HuH-7 (cell line): Measurements from ENCODE around the gene SHISA9.
"Not testable (repeated sequence)": the region's sequence is repeated elsewhere in the genome, so short reads cannot be mapped to it uniquely, and the experiment has no call there.

Experiments used
- DNase-seq: peaks from one replicate; pipeline ENCODE4 v3.0.0; 2011; ENCODE audit warnings: low spot score

The SHISA9 gene

GRCh38 chr16:12900156-12900555 is 1.2 kb upstream of the SHISA9 start:
- DNase-seq, result no peak

GRCh38 chr16:12900599-12901203 is 697 bp upstream of the SHISA9 start:
- DNase-seq, result no peak

GRCh38 chr16:12901204-12901596 is 198 bp upstream of the SHISA9 start:
- DNase-seq, result no peak

DNA sequence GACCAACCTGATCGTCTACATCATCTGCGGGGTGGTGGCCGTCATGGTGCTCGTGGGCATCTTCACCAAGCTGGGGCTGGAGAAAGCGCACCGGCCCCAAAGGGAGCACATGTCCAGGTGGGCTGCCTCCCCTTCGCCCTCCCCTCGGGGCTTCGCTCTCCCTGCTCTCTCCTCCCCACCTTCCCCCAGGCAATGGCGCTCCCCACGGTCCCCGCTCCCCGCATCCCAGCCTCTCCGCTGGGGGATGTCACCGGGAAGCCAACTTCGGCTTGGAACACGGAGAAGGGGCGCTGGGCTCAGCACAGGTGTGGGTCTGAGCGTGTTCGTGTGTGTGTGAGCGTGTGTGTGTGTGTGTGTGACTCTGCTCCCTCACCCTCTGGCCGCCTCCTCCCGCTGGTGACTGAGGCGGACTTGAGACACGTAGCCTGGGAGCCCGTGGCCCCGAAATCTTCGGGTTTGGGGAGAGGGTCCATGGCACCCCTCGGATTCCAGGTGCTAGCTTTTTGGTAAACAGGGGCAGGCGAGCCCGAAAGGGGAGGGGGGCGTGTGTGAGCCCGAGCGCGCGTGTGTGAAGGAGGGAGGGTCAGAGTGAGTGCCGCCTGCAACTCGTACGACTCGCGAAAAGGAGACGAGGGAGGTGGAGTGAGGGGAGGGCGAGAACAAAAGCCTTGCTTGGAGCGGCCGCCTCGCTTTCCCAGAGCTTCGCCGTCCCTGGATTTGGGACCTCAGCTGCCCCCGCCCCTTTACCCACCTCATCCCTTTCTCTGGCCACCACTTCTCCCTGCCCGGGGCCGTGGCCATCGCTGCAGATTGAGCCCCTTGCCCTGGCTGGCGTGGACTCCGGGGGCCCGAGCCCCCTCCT is 1.3 kb downstream of the SHISA9 start:
- no peak for DNase-seq

DNA sequence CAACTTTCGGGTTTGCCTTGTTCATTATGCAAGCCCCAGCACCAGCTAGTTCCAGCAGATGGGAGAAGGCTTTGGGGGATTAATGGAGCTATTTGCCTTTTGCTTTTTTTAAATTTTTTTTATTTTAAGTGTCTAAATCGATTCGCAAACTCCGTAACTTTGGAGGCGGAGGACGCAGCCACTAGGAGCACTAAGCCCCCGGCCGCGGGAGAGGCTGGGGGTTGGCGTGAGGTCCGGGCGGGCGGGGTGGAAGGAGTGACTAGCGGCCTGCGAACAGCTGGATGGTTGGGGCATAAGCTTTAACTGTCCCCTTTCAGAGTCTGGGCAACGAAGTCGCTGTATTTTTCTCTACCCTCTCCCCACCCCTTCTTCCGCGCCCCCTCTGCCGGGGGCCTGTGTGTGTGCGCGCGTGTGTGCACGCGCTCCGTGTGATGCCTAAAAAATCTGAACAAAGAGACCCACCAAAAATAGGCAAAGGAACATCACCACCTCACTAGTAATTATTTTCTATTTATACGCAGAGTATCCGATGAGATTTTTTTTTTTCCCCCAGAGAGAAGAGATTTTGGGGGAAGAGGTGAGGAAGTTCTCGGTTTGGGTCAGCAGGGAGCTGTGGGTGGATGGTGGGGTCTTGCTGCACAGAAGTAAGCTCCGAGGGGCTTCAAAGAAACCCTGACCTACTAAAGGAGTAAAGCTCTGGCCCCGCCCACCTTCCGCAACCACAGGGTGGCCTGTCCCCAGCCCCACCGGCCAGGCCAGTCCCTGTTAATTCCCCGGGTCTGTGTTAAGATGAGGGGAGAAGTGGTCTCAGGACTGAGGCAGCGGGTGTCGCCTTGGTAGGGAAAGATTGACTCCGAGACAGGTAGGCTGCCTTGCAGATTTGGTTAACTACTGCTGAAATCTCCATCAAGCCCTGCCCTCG is 2.3 kb downstream of the SHISA9 start:
- no peak for DNase-seq

DNA sequence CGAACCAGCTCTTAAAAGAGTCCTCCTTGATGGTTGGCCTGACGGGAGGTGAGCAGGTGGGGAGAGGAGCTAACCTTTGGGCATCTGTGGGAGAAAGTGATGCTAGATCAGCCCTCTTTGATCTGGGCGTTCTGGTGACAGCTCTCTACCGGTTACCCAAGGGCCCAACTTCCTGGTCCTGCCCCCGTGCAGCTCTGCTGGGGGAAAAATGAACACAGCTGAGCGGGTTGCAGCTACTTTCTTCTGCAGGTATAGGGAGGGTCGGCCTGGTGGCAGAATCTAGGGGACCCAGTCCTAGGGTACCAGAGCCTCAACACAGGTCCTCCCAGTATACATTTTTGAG is 2.9 kb downstream of the SHISA9 start:
- DNase-seq, result no peak

DNA sequence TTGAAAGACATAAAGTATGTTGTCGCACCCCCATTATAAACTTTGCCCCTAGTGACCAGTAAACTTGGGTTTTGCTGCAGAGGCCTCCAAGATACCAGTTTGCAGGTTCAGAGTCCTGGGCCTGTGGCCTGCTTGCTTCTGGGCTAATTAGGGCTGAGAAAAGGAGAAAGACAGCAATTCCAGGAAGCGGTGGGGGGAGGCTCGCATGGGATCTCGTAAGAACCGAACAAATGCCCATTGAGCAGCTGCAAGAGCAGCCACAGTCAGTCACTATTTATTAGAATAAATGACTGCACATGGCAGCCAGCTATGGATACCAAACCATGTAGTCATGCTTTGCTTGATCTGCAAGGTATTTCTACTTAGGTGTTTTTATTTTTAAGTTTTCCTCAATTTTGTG is 4.9 kb downstream of the SHISA9 start:
- DNase-seq, result no peak

GRCh38 chr16:12906765-12907516 is 5.5 kb downstream of the SHISA9 start:
- DNase-seq, result no peak

DNA sequence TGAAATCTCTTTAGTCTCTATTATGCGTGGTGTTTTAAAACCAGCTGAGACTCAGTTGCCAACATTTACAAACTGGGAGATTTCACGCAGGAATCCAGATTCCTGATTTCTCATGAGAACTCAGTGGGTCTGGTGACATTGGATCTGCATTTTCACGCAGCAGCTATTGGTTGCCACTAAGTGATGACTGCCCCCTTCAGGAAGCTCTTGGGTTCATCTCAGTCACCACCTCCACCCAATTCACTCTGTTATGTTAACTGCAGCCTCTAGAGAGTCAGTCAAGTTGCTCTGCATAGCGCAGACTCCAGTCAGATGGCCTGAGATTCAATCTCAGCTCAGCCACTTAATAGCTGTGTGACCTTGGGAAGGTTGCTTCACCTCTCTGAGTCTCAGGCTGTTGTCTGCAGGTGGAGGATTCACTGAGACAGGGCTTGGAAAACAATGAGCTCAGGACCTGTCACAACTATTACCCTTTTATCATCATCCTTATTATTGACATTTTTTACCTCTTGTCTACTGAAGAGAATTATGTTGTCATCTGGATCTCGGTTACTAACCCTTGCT is 6.4 kb downstream of the SHISA9 start:
- DNase-seq, result no peak

GRCh38 chr16:12917246-12917645 is 15.8 kb downstream of the SHISA9 start:
- no peak for DNase-seq

GRCh38 chr16:12917653-12918052 is 16.3 kb downstream of the SHISA9 start:
- DNase-seq, result no peak

GRCh38 chr16:12920739-12921138 is 19.3 kb downstream of the SHISA9 start:
- no peak for DNase-seq

GRCh38 chr16:12923640-12924039 is 22.2 kb downstream of the SHISA9 start:
- not testable (repeated sequence) for DNase-seq

GRCh38 chr16:12925026-12925800 is 23.8 kb downstream of the SHISA9 start:
- DNase-seq, result no peak

GRCh38 chr16:12927591-12927990 is 26.2 kb downstream of the SHISA9 start:
- no peak for DNase-seq

GRCh38 chr16:12930881-12931280 is 29.5 kb downstream of the SHISA9 start:
- no peak for DNase-seq

DNA sequence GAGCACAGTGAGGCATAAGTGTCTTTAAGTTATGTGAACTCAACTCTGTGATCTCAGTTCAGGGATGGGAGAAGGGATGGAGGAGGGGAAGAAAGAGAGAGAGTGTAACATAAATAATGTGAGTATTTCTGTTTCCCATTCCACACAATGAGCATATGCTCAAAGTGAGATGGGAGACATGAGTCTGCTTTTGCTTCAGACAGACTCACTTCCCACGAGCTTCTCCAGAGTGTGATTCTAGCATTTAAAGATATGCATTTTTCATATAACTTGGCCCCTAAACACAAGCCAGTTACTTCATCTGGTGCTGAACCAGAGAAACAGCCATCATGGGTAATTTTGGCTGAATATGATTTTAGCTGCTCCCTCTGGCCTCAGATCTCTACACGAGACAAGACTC is 35.0 kb downstream of the SHISA9 start:
- DNase-seq, result no peak

- DNase-seq, result no peak
These were observed 40.5 kb downstream of the SHISA9 start for GRCh38 chr16:12941896-12942295.

- DNase-seq, result no peak
These were observed 41.5 kb downstream of the SHISA9 start for GRCh38 chr16:12942861-12943260.

DNA sequence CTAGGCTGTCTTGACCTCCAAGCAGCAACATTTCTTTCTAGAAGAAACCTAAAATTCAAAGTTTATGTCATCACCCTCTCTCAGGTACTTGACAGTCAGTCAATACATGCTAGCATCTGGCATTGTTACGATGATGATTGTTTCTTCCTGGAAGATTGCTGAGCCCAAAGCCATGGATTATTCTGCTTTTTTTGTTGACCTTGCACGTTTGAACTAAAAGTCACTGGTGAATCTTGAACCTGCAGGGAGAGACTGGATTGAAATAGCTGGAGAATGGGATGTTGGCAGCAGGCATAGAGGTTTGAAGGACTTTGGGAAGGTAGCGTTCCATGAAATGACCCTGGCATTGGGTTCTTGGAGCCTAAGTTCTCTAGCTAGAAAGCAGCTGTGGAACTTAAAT is 42.9 kb downstream of the SHISA9 start:
- no peak for DNase-seq

GRCh38 chr16:12951392-12951791 is 50.0 kb downstream of the SHISA9 start:
- DNase-seq, result no peak
